GM12892 (cell line): ENCODE measurements around the gene COPS9.

ENCODE experiments used
- DNase-seq: peaks from one replicate; pipeline ENCODE4 v3.0.0; 2011; ENCODE audit not compliant: insufficient read length
- FAIRE-seq: peaks from 2 replicates; lab custom pipeline; 2011; peaks lifted over from hg19 to GRCh38; lab: Jason Lieb, UNC
- POLR2A ChIP-seq: IDR thresholded peaks from 2 replicates; pipeline ENCODE4 v1.6.1; 2011; ENCODE audit warnings: low read depth, low read length, control low read depth
- POLR2AphosphoS5 ChIP-seq: IDR thresholded peaks from 2 replicates; pipeline ENCODE4 v1.6.1; 2011; ENCODE audit warnings: low read depth, low read length, control low read depth
- TAF1 ChIP-seq: IDR thresholded peaks from 2 replicates; pipeline ENCODE4 v1.6.1; 2011; ENCODE audit warnings: low read depth, mild to moderate bottlenecking, control low read depth, low read length, borderline replicate concordance

COPS9 gene

GRCh38 chr2:240143801-240144648, 7.9 kb upstream of the COPS9 start:
- FAIRE-seq (peak; percentile 71), DNase-seq (peak; percentile 90)
- TF ChIP-seq POLR2AphosphoS5 (no peak), POLR2A (no peak), TAF1 (no peak)

- FAIRE-seq, result no peak
These were observed 7.2 kb upstream of the COPS9 start for GRCh38 chr2:240143276-240143675.

GRCh38 chr2:240142859-240143258, 6.8 kb upstream of the COPS9 start:
- DNase-seq (no peak), FAIRE-seq (no peak)
- no peak for TF ChIP-seq POLR2A
- no peak for TF ChIP-seq TAF1
- no peak for TF ChIP-seq POLR2AphosphoS5

More at GRCh38 chr2:240143276-240143675, 7.2 kb upstream of the COPS9 start:
- DNase-seq, result no peak
- TF ChIP-seq POLR2A (no peak), POLR2AphosphoS5 (no peak)

- FAIRE-seq (no peak), DNase-seq (no peak)
- no peak for TF ChIP-seq TAF1
- no peak for TF ChIP-seq POLR2AphosphoS5
- no peak for TF ChIP-seq POLR2A
These were observed 6.2 kb upstream of the COPS9 start for GRCh38 chr2:240142256-240142775.

GRCh38 chr2:240141736-240142135, 5.6 kb upstream of the COPS9 start:
- DNase-seq (no peak), FAIRE-seq (no peak)
- TF ChIP-seq TAF1, result no peak
- no peak for TF ChIP-seq POLR2A
- no peak for TF ChIP-seq POLR2AphosphoS5

- TF ChIP-seq TAF1 (no peak), POLR2A (no peak), POLR2AphosphoS5 (no peak)
- FAIRE-seq, result no peak
- DNase-seq, result no peak
These were observed 4.8 kb upstream of the COPS9 start for GRCh38 chr2:240140920-240141319.

- FAIRE-seq (no peak), DNase-seq (no peak)
- TF ChIP-seq TAF1 (no peak), POLR2AphosphoS5 (no peak)
These were observed 4.4 kb upstream of the COPS9 start, which contains the start of gene OTOS for GRCh38 chr2:240140511-240140910. Gene OTOS (minus strand): TSS chr2:240140658. CDS start chr2:240140326, 332 bp downstream.

- TF ChIP-seq POLR2AphosphoS5 (no peak), TAF1 (no peak), POLR2A (no peak)
- DNase-seq (no peak), FAIRE-seq (no peak)
These were observed 3.7 kb upstream of the COPS9 start for GRCh38 chr2:240139666-240140393.

GRCh38 chr2:240139011-240139441, 2.9 kb upstream of the COPS9 start:
- DNase-seq (no peak), FAIRE-seq (no peak)
- no peak for TF ChIP-seq TAF1
- no peak for TF ChIP-seq POLR2A
- no peak for TF ChIP-seq POLR2AphosphoS5

GRCh38 chr2:240138254-240138984, 2.3 kb upstream of the COPS9 start:
- no peak for TF ChIP-seq TAF1
- TF ChIP-seq POLR2A, result no peak
- TF ChIP-seq POLR2AphosphoS5, result no peak
- FAIRE-seq, result no peak
- no peak for DNase-seq

GRCh38 chr2:240137596-240138253, 1.6 kb upstream of the COPS9 start:
- no peak for TF ChIP-seq POLR2A
- no peak for TF ChIP-seq TAF1
- no peak for TF ChIP-seq POLR2AphosphoS5
- FAIRE-seq, result no peak
- DNase-seq, result no peak
